H1 (cell line): ENCODE data around the gene SMARCD1. TPM values are rescaled to one million over a fixed set of nuclear protein-coding genes. Genes with fewer than 3 reads are reported as not detected.

ENCODE experiments used
- CTCF ChIA-PET: fragments of 300-600 bp; sonication (Branson Sonifier 250); formaldehyde crosslinking; loops from one replicate; lab custom pipeline; 2021; ENCODE audit not compliant: partially characterized antibody; lab: Charles Lee
- POLR2A ChIA-PET: fragments of 300-600 bp; sonication (Branson Sonifier 250); formaldehyde crosslinking; loops from one replicate; lab custom pipeline; 2021; ENCODE audit warnings: inconsistent platforms; ENCODE audit not compliant: partially characterized antibody; lab: Charles Lee
- DNase-seq, 2 experiments: peaks; one replicate each; pipeline versions ENCODE4 v3.0.0 to v3.0.0-alpha.2; 2010 to 2022; ENCODE audit warnings: low spot score in 2 of 2, low read depth in 1 of 2, mixed read lengths in 1 of 2
- FAIRE-seq: peaks from 2 replicates; lab custom pipeline; 2011; peaks lifted over from hg19 to GRCh38; lab: Jason Lieb, UNC
- H2AFZ ChIP-seq: 2 replicates; pipeline ENCODE4 v1.8.1; 2012; ENCODE audit warnings: low read length, inconsistent platforms
- H2AK5ac ChIP-seq: 2 replicates; pipeline ENCODE4 v1.6.1; 2013; ENCODE audit warnings: low read depth, low read length
- H2BK120ac ChIP-seq: replicated peaks from 2 replicates; pipeline ENCODE3; 2013; ENCODE audit warnings: low read depth, low read length, inconsistent platforms
- H2BK12ac ChIP-seq: 2 replicates; pipeline ENCODE4 v1.6.1; 2013; ENCODE audit warnings: low read depth, low read length
- H2BK15ac ChIP-seq: 2 replicates; pipeline ENCODE4 v1.6.1; 2013; ENCODE audit warnings: low read length
- H2BK20ac ChIP-seq: 2 replicates; pipeline ENCODE4 v1.6.1; 2013; ENCODE audit warnings: low read length
- H2BK5ac ChIP-seq: 2 replicates; pipeline ENCODE4 v1.6.1; 2013; ENCODE audit warnings: low read depth, low read length
- H3K14ac ChIP-seq: 2 replicates; pipeline ENCODE4 v1.6.1; 2013; ENCODE audit warnings: inconsistent platforms; ENCODE audit not compliant: insufficient read length
- H3K18ac ChIP-seq: 2 replicates; pipeline ENCODE4 v1.6.1; 2013; ENCODE audit warnings: low read length; ENCODE audit errors: extremely low read depth
- H3K23ac ChIP-seq: 2 replicates; pipeline ENCODE4 v1.6.1; 2013; ENCODE audit warnings: inconsistent platforms; ENCODE audit not compliant: insufficient read length
- H3K23me2 ChIP-seq: 2 replicates; pipeline ENCODE4 v1.6.1; 2013; ENCODE audit warnings: low read depth, low read length
- H3K27ac ChIP-seq: 2 replicates; pipeline ENCODE4 v1.6.1; 2011; ENCODE audit warnings: low read depth, low read length, inconsistent platforms
- H3K27me3 ChIP-seq, 4 experiments: replicated peaks in 1 of 4; 1 replicate in 1 of 4; 2 replicates in 3 of 4; pipeline versions ENCODE4 v1.6.1 to v1.8.1; 2011 to 2013; ENCODE audit warnings: low read length in 3 of 4, mild to moderate bottlenecking in 3 of 4, inconsistent platforms in 2 of 4, mixed read lengths in 2 of 4, moderate library complexity in 1 of 4; ENCODE audit not compliant: control insufficient read depth in 3 of 4, insufficient read depth in 3 of 4; ENCODE audit errors: extremely low read depth in 1 of 4
- H3K36me3 ChIP-seq, 4 experiments: 2 replicates each; pipeline versions ENCODE4 v1.6.1 to v1.8.1; 2011 to 2013; ENCODE audit warnings: mild to moderate bottlenecking in 4 of 4, low read length in 3 of 4, moderate library complexity in 2 of 4, control low read depth in 1 of 4, inconsistent platforms in 1 of 4; ENCODE audit not compliant: insufficient read depth in 4 of 4, control insufficient read depth in 2 of 4
- H3K4ac ChIP-seq: replicated peaks from 2 replicates; pipeline ENCODE3; 2013; ENCODE audit warnings: low read length, low read depth, mixed read lengths, inconsistent platforms; ENCODE audit not compliant: insufficient read length
- H3K4me1 ChIP-seq, 4 experiments: replicated peaks in 1 of 4; 1 replicate in 1 of 4; 2 replicates in 3 of 4; pipeline versions ENCODE4 v1.6.1 to v1.8.1; 2011 to 2013; ENCODE audit warnings: low read length in 3 of 4, inconsistent platforms in 2 of 4, mixed read lengths in 1 of 4; ENCODE audit not compliant: insufficient read depth in 4 of 4, control insufficient read depth in 3 of 4
- H3K4me2 ChIP-seq, 2 experiments: 2 replicates each; pipeline versions ENCODE4 v1.6.1 to v1.8.1; 2011 to 2013; ENCODE audit warnings: low read depth in 2 of 2, low read length in 2 of 2, control low read depth in 1 of 2, inconsistent platforms in 1 of 2, mild to moderate bottlenecking in 1 of 2; ENCODE audit not compliant: insufficient read depth in 1 of 2
- H3K4me3 ChIP-seq, 4 experiments: fragments of 200-600, 300-600 bp in 1 of 4; sonication (generic), shearing (Covaris generic), sonication (Bioruptor Twin) in 1 of 4; 2 replicates each; pipeline versions ENCODE4 v1.5.1 to v1.8.1; 2011 to 2016; ENCODE audit warnings: low read length in 4 of 4, low read depth in 3 of 4, control low read depth in 2 of 4, inconsistent platforms in 2 of 4, mild to moderate bottlenecking in 2 of 4, mixed read lengths in 1 of 4, moderate library complexity in 1 of 4; ENCODE audit not compliant: insufficient read depth in 2 of 4; ENCODE audit errors: extremely low read depth in 1 of 4
- H3K56ac ChIP-seq: replicated peaks from 2 replicates; pipeline ENCODE3; 2013; ENCODE audit warnings: low read depth, mild to moderate bottlenecking, mixed read lengths, low read length, inconsistent platforms; ENCODE audit not compliant: insufficient read length
- H3K79me1 ChIP-seq: 2 replicates; pipeline ENCODE4 v1.6.1; 2013; ENCODE audit warnings: low read depth, low read length, control low read depth
- H3K79me2 ChIP-seq, 2 experiments: 2 replicates each; pipeline versions ENCODE4 v1.6.1 to v1.8.1; 2012 to 2013; ENCODE audit warnings: low read length in 2 of 2, mild to moderate bottlenecking in 2 of 2, inconsistent platforms in 1 of 2; ENCODE audit not compliant: insufficient read depth in 2 of 2, control insufficient read depth in 1 of 2
- H3K9ac ChIP-seq, 4 experiments: replicated peaks in 1 of 4; 1 replicate in 1 of 4; 2 replicates in 3 of 4; pipeline versions ENCODE4 v1.6.1 to v1.8.1; 2011 to 2013; ENCODE audit warnings: low read depth in 3 of 4, low read length in 3 of 4, control low read depth in 2 of 4, mild to moderate bottlenecking in 2 of 4, moderate library complexity in 2 of 4, inconsistent platforms in 1 of 4; ENCODE audit errors: extremely low read depth in 1 of 4
- H3K9me3 ChIP-seq, 2 experiments: 2 replicates each; pipeline versions ENCODE4 v1.6.1 to v1.8.1; 2012 to 2013; ENCODE audit warnings: mild to moderate bottlenecking in 2 of 2, moderate library complexity in 2 of 2, control low read depth in 1 of 2, inconsistent platforms in 1 of 2, low read depth in 1 of 2, low read length in 1 of 2, mixed read lengths in 1 of 2; ENCODE audit not compliant: insufficient read depth in 2 of 2
- H4K20me1 ChIP-seq, 2 experiments: replicated peaks in 1 of 2; 2 replicates each; pipeline versions ENCODE3 to v1.8.1; 2011 to 2013; ENCODE audit warnings: inconsistent platforms in 2 of 2, low read length in 2 of 2, mild to moderate bottlenecking in 1 of 2; ENCODE audit not compliant: insufficient read depth in 2 of 2, control insufficient read depth in 1 of 2
- H4K5ac ChIP-seq: 2 replicates; pipeline ENCODE4 v1.6.1; 2013; ENCODE audit warnings: low read length, low read depth, mixed read lengths, inconsistent platforms; ENCODE audit not compliant: insufficient read length
- H4K8ac ChIP-seq: 2 replicates; pipeline ENCODE4 v1.8.0; 2013; ENCODE audit warnings: mild to moderate bottlenecking, moderate library complexity, low read length, inconsistent platforms; ENCODE audit not compliant: insufficient read depth; ENCODE audit errors: extremely low read depth
- H4K91ac ChIP-seq: replicated peaks from 2 replicates; pipeline ENCODE3; 2013; ENCODE audit warnings: low read length, mixed read lengths, inconsistent platforms; ENCODE audit not compliant: insufficient read length
- ASH2L ChIP-seq: fragments of 200-600, 300-600 bp; sonication (generic); IDR thresholded peaks from one replicate; pipeline ENCODE4 v1.7.1; 2017; ENCODE audit warnings: low read length
- CREB1 ChIP-seq: IDR thresholded peaks from 2 replicates; pipeline ENCODE4 v1.6.1; 2012; ENCODE audit warnings: inconsistent platforms
- EGR1 ChIP-seq: IDR thresholded peaks from 2 replicates; pipeline ENCODE4 v1.6.1; 2011; ENCODE audit warnings: low read depth, low read length, borderline replicate concordance
- EP300 ChIP-seq, 2 experiments: IDR thresholded peaks; 1 replicate in 1 of 2; 2 replicates in 1 of 2; pipeline ENCODE4 v1.6.1; 2011 to 2012; ENCODE audit warnings: low read depth in 2 of 2, low read length in 2 of 2, mild to moderate bottlenecking in 2 of 2, borderline replicate concordance in 1 of 2, inconsistent platforms in 1 of 2, moderate library complexity in 1 of 2
- GABPA ChIP-seq: IDR thresholded peaks from 2 replicates; pipeline ENCODE4 v1.6.1; 2011; ENCODE audit warnings: mild to moderate bottlenecking, low read length, moderate library complexity, borderline replicate concordance; ENCODE audit not compliant: insufficient read depth
- HDAC6 ChIP-seq: IDR thresholded peaks from one replicate; pipeline ENCODE4 v1.7.1; 2012; ENCODE audit warnings: low read depth, mild to moderate bottlenecking, inconsistent platforms, low read length, moderate library complexity
- KDM4A ChIP-seq: IDR thresholded peaks from one replicate; pipeline ENCODE4 v1.7.1; 2012; ENCODE audit warnings: low read depth, mild to moderate bottlenecking, moderate library complexity, low read length, inconsistent platforms; ENCODE audit not compliant: severe bottlenecking
- MAX ChIP-seq: IDR thresholded peaks from 2 replicates; pipeline ENCODE4 v1.6.1; 2012; ENCODE audit warnings: inconsistent platforms
- POLR2A ChIP-seq, 2 experiments: IDR thresholded peaks; 1 replicate in 1 of 2; 2 replicates in 1 of 2; pipeline ENCODE4 v1.6.1; 2011; ENCODE audit warnings: low read depth in 2 of 2, low read length in 2 of 2, mild to moderate bottlenecking in 2 of 2; ENCODE audit errors: control extremely low read depth in 1 of 2
- SAP30 ChIP-seq: fragments of 300-600 bp; sonication (generic); IDR thresholded peaks from 2 replicates; pipeline ENCODE4 v1.7.1; 2012; ENCODE audit warnings: low read length, moderate library complexity, mild to moderate bottlenecking, inconsistent platforms; ENCODE audit not compliant: insufficient read depth, insufficient replicate concordance
- SIRT6 ChIP-seq: IDR thresholded peaks from one replicate; pipeline ENCODE4 v1.7.1; 2012; ENCODE audit warnings: low read length, inconsistent platforms
- SIX5 ChIP-seq: IDR thresholded peaks from 2 replicates; pipeline ENCODE4 v1.6.1; 2011; ENCODE audit warnings: mild to moderate bottlenecking, low read depth, low read length
- TBP ChIP-seq: IDR thresholded peaks from 2 replicates; pipeline ENCODE4 v1.6.1; 2011; ENCODE audit warnings: low read depth, low read length, improper control_type of control experiment
- TCF12 ChIP-seq: IDR thresholded peaks from 2 replicates; pipeline ENCODE4 v1.6.1; 2011; ENCODE audit warnings: low read depth, mild to moderate bottlenecking, low read length
- TEAD4 ChIP-seq: IDR thresholded peaks from 2 replicates; pipeline ENCODE4 v1.6.1; 2012; ENCODE audit warnings: low read depth, low read length, inconsistent platforms, mixed read lengths
- YY1 ChIP-seq: IDR thresholded peaks from 2 replicates; pipeline ENCODE4 v1.6.1; 2011; ENCODE audit warnings: low read depth, mild to moderate bottlenecking, low read length
- WGBS, 2 experiments: shearing (Covaris generic) in 1 of 2; methylation state at CpG; one replicate each; pipeline versions ENCODE4 v1.1.6 to v1.1.7; 2013 to 2015; ENCODE audit warnings: low lambda C conversion rate in 2 of 2, mixed read lengths in 2 of 2, inconsistent platforms in 1 of 2, low coverage in 1 of 2, missing lambda C conversion rate in 1 of 2; ENCODE audit not compliant: insufficient replicate concordance in 2 of 2, insufficient coverage in 1 of 2, insufficient read length in 1 of 2; ENCODE audit errors: extremely low coverage in 1 of 2, missing lambda C conversion rate in 1 of 2; 5-methylcytosine and 5-hydroxymethylcytosine counted together
- polyA plus RNA-seq, 7 experiments: library from polyadenylated mRNA; depleted of rRNA in 3 of 7; stranded (reverse) in 5 of 7; unstranded in 2 of 7; fragments of >200 nt in 5 of 7; fragments of 200-250 nt in 2 of 7; gene quantifications; 1 replicate in 5 of 7; 2 replicates in 1 of 7; 4 replicates in 1 of 7; pipeline versions ENCODE4 v1.2.1 to v1.2.3, GENCODE V29; 2011 to 2013; ENCODE audit warnings: missing spikeins in 2 of 7, mixed read lengths in 2 of 7
- total RNA-seq: library from RNA; stranded (reverse); fragmentation: NEBNext Ultra II Directional; extraction: Animal tissue kit (Norgen Biotek cat#: 25700); gene quantifications from 2 replicates; pipeline ENCODE4 v1.2.1, GENCODE V29; 2021

SMARCD1 gene
- total and polyA plus RNA-seq, 2 of the 8 experiments (the other 6 are each of a cell fraction or from before 2014, with no cell fraction given): 128 to 130 TPM

DNA sequence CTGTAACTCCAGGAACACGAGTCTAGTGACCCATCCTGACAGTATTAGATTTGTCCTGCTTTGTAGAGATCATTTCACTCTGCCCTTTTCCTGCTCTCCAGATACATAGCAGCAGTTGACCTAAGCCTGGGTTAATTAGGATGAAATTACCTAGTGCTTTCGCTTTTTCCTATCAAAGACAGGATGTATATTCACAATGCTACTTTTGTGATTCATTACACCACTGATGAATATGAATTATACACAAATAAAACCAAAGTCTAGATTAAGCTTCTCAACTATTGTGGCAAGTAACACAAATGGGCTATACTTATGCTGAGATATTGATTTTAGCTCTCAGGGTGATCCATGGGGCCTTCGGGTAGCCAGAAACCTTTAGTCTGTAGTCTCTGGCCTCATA lies 64.2 kb downstream of the SMARCD1 start:
- H4K91ac ChIP-seq: no peak overlapping the region
- no peak overlapping the region for H2BK20ac ChIP-seq
- H3K79me2 ChIP-seq: peaks cover 0 to 40% of the 10 kb centered on the region in 2 experiments; a peak in 2 of 4 replicates
- H2AK5ac ChIP-seq: no peak overlapping the region
- whole genome bisulfite sequencing, 2 experiments: 92% methylated on average over 3 of the region's 3 CpGs; no CpG with 5 or more reads in 1 of the 2 experiments
- no peak overlapping the region for H4K5ac ChIP-seq
- H2BK5ac ChIP-seq: no peak overlapping the region
- no peak for DNase-seq
- no peak overlapping the region for H3K9ac ChIP-seq
- H3K4me2 ChIP-seq: no peak overlapping the region
- H3K23ac ChIP-seq: no peak overlapping the region
- H3K18ac ChIP-seq: no peak overlapping the region
- H4K8ac ChIP-seq: no peak overlapping the region
- no peaks in the 10 kb centered on the region for H3K9me3 ChIP-seq
- peaks cover 0 to 2% of the 10 kb centered on the region in 2 experiments for H4K20me1 ChIP-seq
- H3K79me1 ChIP-seq: no peaks in the 10 kb centered on the region; the same call in 1 of the 2 replicates
- H3K23me2 ChIP-seq: no peaks in the 10 kb centered on the region
- H2BK15ac ChIP-seq: no peak overlapping the region
- CTCF ChIA-PET: interaction anchor here (0.6 to 4.8 kb wide), 5 partner anchors 12 to 165 kb away, joined by 3 to 28 read pairs (median 4); partner anchors contain the start of gene CERS5
- no peak overlapping the region for H2BK120ac ChIP-seq
- H3K14ac ChIP-seq: no peak overlapping the region
- POLR2A ChIA-PET: interaction anchor here (0.5 to 1.2 kb wide), 4 partner anchors 12 to 32 kb away, joined by 3 to 4 read pairs (median 3); partner anchors contain the start of gene CERS5
- no peak for FAIRE-seq
- no peaks in the 10 kb centered on the region for H3K4me1 ChIP-seq
- no peak overlapping the region for H3K27ac ChIP-seq
- H3K56ac ChIP-seq: no peak overlapping the region
- H3K27me3 ChIP-seq: no peaks in the 10 kb centered on the region
- H3K4ac ChIP-seq: no peak overlapping the region
- H2BK12ac ChIP-seq: no peak overlapping the region
- no peak overlapping the region for H2AFZ ChIP-seq
- no peak overlapping the region for H3K4me3 ChIP-seq
- H3K36me3 ChIP-seq: no peaks in the 10 kb centered on the region
- TF ChIP-seq SIRT6 (no peak), ASH2L (no peak), TCF12 (no peak), SAP30 (no peak), MAX (no peak), EGR1 (no peak), YY1 (no peak), SIX5 (no peak), POLR2A (IDR thresholded peaks at IDR 0.05; ENCODE audit: control extremely low read depth in 1 of 2, low read depth in 2 of 2, low read length in 2 of 2) (no peak), TBP (no peak), HDAC6 (no peak), CREB1 (no peak), GABPA (no peak), EP300 (IDR thresholded peaks at IDR 0.05; ENCODE audit: borderline replicate concordance in 1 of 2, low read depth in 2 of 2, low read length in 2 of 2) (no peak), KDM4A (no peak), TEAD4 (no peak)
